ENCODE measurements around the gene FRMD3.

- TF ChIP-seq CTCF (conservative IDR thresholded peaks at IDR 0.05; ENCODE audit: low read depth, low read length) (no peak), EZH2 (IDR thresholded peaks at IDR 0.05; ENCODE audit: low read length, unreplicated experiment) (no peak)
Measured at GRCh38 chr9:83383034-83383433, 155.2 kb downstream of the FRMD3 start.
